HG02870 (cell line): ENCODE data around the gene SIGLEC9.

Source experiments
- ATAC-seq: cut with Tn5 transposase; IDR thresholded peaks from one replicate; pipeline ENCODE4 v1.9.1; 2021; ENCODE audit warnings: mild to moderate bottlenecking, moderate library complexity; ENCODE audit not compliant: unreplicated experiment

Gene SIGLEC9

GRCh38 chr19:51096473-51097165 lies 28.1 kb upstream of the SIGLEC9 start:
- no peak for ATAC-seq

- no peak for ATAC-seq
Observed at GRCh38 chr19:51097166-51097738, 27.5 kb upstream of the SIGLEC9 start.

GRCh38 chr19:51097796-51098195 lies 26.9 kb upstream of the SIGLEC9 start:
- ATAC-seq, result no peak

GRCh38 chr19:51098365-51099046 lies 26.2 kb upstream of the SIGLEC9 start:
- ATAC-seq, result no peak

- no peak for ATAC-seq
Observed at GRCh38 chr19:51099047-51099382, 25.7 kb upstream of the SIGLEC9 start.

GRCh38 chr19:51100601-51101000 lies 24.1 kb upstream of the SIGLEC9 start:
- no peak for ATAC-seq

GRCh38 chr19:51101171-51101865 lies 23.4 kb upstream of the SIGLEC9 start:
- no peak for ATAC-seq

- ATAC-seq, result no peak
Observed at GRCh38 chr19:51102991-51103390, 21.7 kb upstream of the SIGLEC9 start.

GRCh38 chr19:51103926-51104341 lies 20.8 kb upstream of the SIGLEC9 start:
- ATAC-seq, result no peak

GRCh38 chr19:51107406-51108065 lies 17.2 kb upstream of the SIGLEC9 start:
- no peak for ATAC-seq

GRCh38 chr19:51108066-51108804 lies 16.5 kb upstream of the SIGLEC9 start, which contains the start of gene CTU1:
TSS of gene CTU1 (minus strand) at chr19:51108409. CDS start at chr19:51104569, 3,840 bp downstream.
- peak; percentile 96 for ATAC-seq

- ATAC-seq, result peak; percentile 19
Observed at GRCh38 chr19:51108805-51109146, 15.9 kb upstream of the SIGLEC9 start.

GRCh38 chr19:51110666-51110971 lies 14.1 kb upstream of the SIGLEC9 start:
- ATAC-seq, result no peak

GRCh38 chr19:51111606-51112005 lies 13.1 kb upstream of the SIGLEC9 start:
- no peak for ATAC-seq

- ATAC-seq, result no peak
Observed at GRCh38 chr19:51114087-51114729, 10.5 kb upstream of the SIGLEC9 start.

- ATAC-seq, result no peak
Observed at GRCh38 chr19:51116736-51117286, 7.9 kb upstream of the SIGLEC9 start.

GRCh38 chr19:51119101-51119500 lies 5.6 kb upstream of the SIGLEC9 start:
- ATAC-seq, result no peak

- ATAC-seq, result no peak
Observed at GRCh38 chr19:51119611-51120010, 5.1 kb upstream of the SIGLEC9 start.

- ATAC-seq, result no peak
Observed at GRCh38 chr19:51120160-51120559, 4.5 kb upstream of the SIGLEC9 start.

GRCh38 chr19:51121257-51121656 lies 3.4 kb upstream of the SIGLEC9 start:
- no peak for ATAC-seq
